Kidney (tissue), 14 donors: ENCODE data around the gene FAM241A. TPM values are rescaled to one million over a fixed set of nuclear protein-coding genes. Genes with fewer than 3 reads are reported as not detected.

ENCODE experiments used
- DNase-seq, 5 donors: peaks; one replicate each; pipeline ENCODE4 v3.0.0-alpha.2; 2013 to 2020
- FAIRE-seq: peaks from 2 replicates; lab custom pipeline; 2012; peaks lifted over from hg19 to GRCh38; lab: Jason Lieb, UNC
- H3K27ac ChIP-seq, 2 donors: one replicate each; pipeline ENCODE4 v1.7.0; 2013; ENCODE audit warnings: low read depth in 2 of 2, low read length in 2 of 2, inconsistent platforms in 1 of 2
- H3K27me3 ChIP-seq: one replicate; pipeline ENCODE4 v1.7.1; 2013; ENCODE audit warnings: low read length, inconsistent platforms; ENCODE audit not compliant: control insufficient read depth, insufficient read depth
- H3K36me3 ChIP-seq, 3 donors: one replicate each; pipeline versions ENCODE4 v1.7.0 to v1.7.1; 2013; ENCODE audit warnings: low read length in 3 of 3, control low read depth in 1 of 3, inconsistent platforms in 1 of 3; ENCODE audit not compliant: insufficient read depth in 3 of 3, control insufficient read depth in 2 of 3
- H3K4me1 ChIP-seq, 3 donors: one replicate each; pipeline versions ENCODE4 v1.7.0 to v1.7.1; 2013; ENCODE audit warnings: low read length in 3 of 3, inconsistent platforms in 1 of 3, low read depth in 1 of 3; ENCODE audit not compliant: control insufficient read depth in 2 of 3, insufficient read depth in 2 of 3
- H3K4me3 ChIP-seq, 3 donors: one replicate each; pipeline versions ENCODE4 v1.7.0 to v1.8.1; 2013; ENCODE audit warnings: low read length in 3 of 3, control low read depth in 1 of 3, inconsistent platforms in 1 of 3
- H3K9ac ChIP-seq, 3 donors: one replicate each; pipeline versions ENCODE4 v1.7.0 to v1.7.1; 2013; ENCODE audit warnings: low read length in 3 of 3, control low read depth in 1 of 3, inconsistent platforms in 1 of 3
- H3K9me3 ChIP-seq, 3 donors: one replicate each; pipeline versions ENCODE4 v1.7.0 to v1.7.1; 2013; ENCODE audit warnings: low read length in 3 of 3, control low read depth in 1 of 3, inconsistent platforms in 1 of 3; ENCODE audit not compliant: control insufficient read depth in 2 of 3, insufficient read depth in 1 of 3
- intact Hi-C: fragments of 100-400 bp; cut with DNase I; formaldehyde crosslinking; loops from one replicate; pipeline ENCODE4 v1.11.1; 2022
- polyA plus RNA-seq: library from polyadenylated mRNA; stranded (reverse); fragments of 350-450 nt; fragmentation: Illumina TruSeq; extraction: RNeasy Lipid Tissue Mini Kit (QIAGEN cat#74804); gene quantifications from one replicate; pipeline ENCODE4 v1.2.3, GENCODE V29; 2014; ENCODE audit warnings: low read depth, low replicate concordance; ENCODE audit not compliant: insufficient read depth
- total RNA-seq: library from RNA; stranded (reverse); fragmentation: NEBNext Ultra II Directional; extraction: Animal tissue kit (Norgen Biotek cat#: 25700); gene quantifications from one replicate; pipeline ENCODE4 v1.2.1, GENCODE V29; 2021
- TF ChIP-seq, protein P1 (sequence below): IDR thresholded peaks from 3 replicates; pipeline ENCODE4 v1.5.1; 2012; ENCODE audit warnings: mild to moderate bottlenecking, moderate library complexity, borderline replicate concordance; ENCODE audit not compliant: insufficient read depth; ENCODE audit errors: extremely low read depth
- donor health status: control.
- donor health status: control.
- donor health status: control.
- donor health status: control.
- donor health status: control.
- donor health status: DM: yes; HTN: yes; CAD: no.
- donor health status: Normal renal cell carcinoma (clear cell type).

Gene FAM241A
- total and polyA plus RNA-seq, 2 donors from 2014 or later: 1.9 to 2.9 TPM

DNA sequence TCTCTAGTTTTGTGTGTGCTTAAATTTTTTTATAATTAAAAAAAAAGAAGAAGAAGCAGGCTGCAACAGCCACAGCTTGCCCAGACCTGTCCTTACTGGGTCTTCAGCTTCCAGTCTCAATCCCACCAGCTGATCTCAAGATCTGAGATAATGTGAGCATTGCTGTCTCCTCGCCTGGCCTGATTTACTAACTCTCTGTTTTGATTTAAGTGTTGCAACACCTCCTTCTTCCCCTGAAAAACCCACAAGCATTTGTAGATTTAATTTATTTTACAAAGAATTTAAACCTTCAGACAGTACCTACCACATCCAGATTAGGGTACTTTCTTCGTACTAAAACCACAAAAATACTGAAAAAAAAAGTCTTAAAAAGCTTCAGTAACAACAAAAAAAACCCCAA is 38.0 kb downstream of the FAM241A start:
- FAIRE-seq: no peak
- H3K36me3 ChIP-seq: no peaks in the 10 kb centered on the region
- intact Hi-C loops: no loop called here
- no peak for DNase-seq
- no peak overlapping the region for H3K9ac ChIP-seq
- no peaks in the 10 kb centered on the region for H3K4me1 ChIP-seq
- H3K4me3 ChIP-seq: no peak overlapping the region
- H3K27me3 ChIP-seq: no peaks in the 10 kb centered on the region
- no peaks in the 10 kb centered on the region for H3K9me3 ChIP-seq
- no peak overlapping the region for H3K27ac ChIP-seq
- TF ChIP-seq, protein P1, sequence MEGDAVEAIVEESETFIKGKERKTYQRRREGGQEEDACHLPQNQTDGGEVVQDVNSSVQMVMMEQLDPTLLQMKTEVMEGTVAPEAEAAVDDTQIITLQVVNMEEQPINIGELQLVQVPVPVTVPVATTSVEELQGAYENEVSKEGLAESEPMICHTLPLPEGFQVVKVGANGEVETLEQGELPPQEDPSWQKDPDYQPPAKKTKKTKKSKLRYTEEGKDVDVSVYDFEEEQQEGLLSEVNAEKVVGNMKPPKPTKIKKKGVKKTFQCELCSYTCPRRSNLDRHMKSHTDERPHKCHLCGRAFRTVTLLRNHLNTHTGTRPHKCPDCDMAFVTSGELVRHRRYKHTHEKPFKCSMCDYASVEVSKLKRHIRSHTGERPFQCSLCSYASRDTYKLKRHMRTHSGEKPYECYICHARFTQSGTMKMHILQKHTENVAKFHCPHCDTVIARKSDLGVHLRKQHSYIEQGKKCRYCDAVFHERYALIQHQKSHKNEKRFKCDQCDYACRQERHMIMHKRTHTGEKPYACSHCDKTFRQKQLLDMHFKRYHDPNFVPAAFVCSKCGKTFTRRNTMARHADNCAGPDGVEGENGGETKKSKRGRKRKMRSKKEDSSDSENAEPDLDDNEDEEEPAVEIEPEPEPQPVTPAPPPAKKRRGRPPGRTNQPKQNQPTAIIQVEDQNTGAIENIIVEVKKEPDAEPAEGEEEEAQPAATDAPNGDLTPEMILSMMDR: no peak

DNA sequence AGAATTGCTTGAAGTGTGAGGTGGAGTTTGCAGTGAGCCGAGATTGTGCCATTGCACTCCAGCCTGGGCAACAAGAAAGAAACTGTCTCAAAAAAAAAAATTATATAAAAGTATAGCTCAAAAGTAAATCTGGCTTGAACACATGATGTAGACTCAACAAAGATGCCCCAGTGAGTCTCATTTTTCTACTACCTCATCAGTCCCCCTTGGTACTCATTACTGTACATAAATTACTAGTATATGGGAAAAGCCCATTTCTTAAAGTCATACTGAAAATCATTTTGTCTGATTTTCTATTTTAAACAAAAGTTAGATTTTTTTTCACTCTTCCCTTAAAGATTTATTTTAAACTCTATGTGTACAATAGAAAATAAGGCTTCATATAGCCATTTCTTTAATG is 39.2 kb downstream of the FAM241A start:
- H3K27ac ChIP-seq: no peak overlapping the region
- H3K9me3 ChIP-seq: no peaks in the 10 kb centered on the region
- intact Hi-C loops: no loop called here
- FAIRE-seq (no peak), DNase-seq (no peak)
- H3K27me3 ChIP-seq: no peaks in the 10 kb centered on the region
- TF ChIP-seq, protein P1: no peak
- no peak overlapping the region for H3K9ac ChIP-seq
- no peak overlapping the region for H3K4me3 ChIP-seq
- H3K36me3 ChIP-seq: no peaks in the 10 kb centered on the region
- no peaks in the 10 kb centered on the region for H3K4me1 ChIP-seq

DNA sequence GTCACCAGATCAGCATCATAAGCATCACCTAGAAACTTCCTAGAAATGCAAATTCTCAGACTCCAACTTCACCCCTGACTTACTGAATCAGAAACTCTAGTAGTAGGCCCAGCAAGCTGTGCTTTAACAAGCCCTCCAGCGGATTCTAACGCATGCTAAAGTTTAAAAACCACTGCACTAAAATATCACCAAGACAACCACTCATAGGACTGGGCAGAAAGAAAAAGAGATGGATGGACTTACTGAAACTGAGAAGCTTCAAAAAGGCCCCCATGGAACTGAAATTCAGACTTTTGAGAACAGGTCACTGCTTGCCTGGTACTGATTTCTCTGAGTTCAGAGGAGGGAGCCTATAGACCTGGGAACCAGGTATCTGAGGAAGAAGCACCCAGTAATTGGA is 40.1 kb downstream of the FAM241A start:
- no peak for FAIRE-seq
- Histone ChIP-seq H3K4me1 (no peaks in the 10 kb centered on the region), H3K4me3 (no peak overlapping the region), H3K9ac (no peak overlapping the region), H3K27ac (no peak overlapping the region), H3K36me3 (no peaks in the 10 kb centered on the region), H3K27me3 (no peaks in the 10 kb centered on the region), H3K9me3 (no peaks in the 10 kb centered on the region)
- DNase-seq: no peak
- intact Hi-C loops: no loop called here
- TF ChIP-seq, protein P1: no peak
